Suprapubic skin (tissue), 3 donors: ENCODE measurements around the gene FBXO30.

Experiments
- CTCF ChIP-seq, 2 donors: fragments of 200-600 bp in 1 of 2; fragments of 450-650 bp in 1 of 2; sonication (generic) in 1 of 2; IDR thresholded peaks; one replicate each; pipeline ENCODE4 v1.5.1; 2016 to 2019; ENCODE audit warnings: antibody characterized with exemption in 2 of 2, mild to moderate bottlenecking in 1 of 2, moderate library complexity in 1 of 2
- EP300 ChIP-seq: sonication (generic); formaldehyde crosslinking; IDR thresholded peaks from one replicate; pipeline ENCODE4 v1.6.1; 2017; ENCODE audit warnings: antibody characterized with exemption
- POLR2A ChIP-seq, 2 donors: fragments of 450-650 bp; IDR thresholded peaks; one replicate each; pipeline ENCODE4 v1.6.1; 2017; ENCODE audit warnings: antibody characterized with exemption in 2 of 2, mild to moderate bottlenecking in 2 of 2, moderate library complexity in 2 of 2

- TF ChIP-seq POLR2A (IDR thresholded peaks at IDR 0.05) (no peak), CTCF (IDR thresholded peaks at IDR 0.05) (no peak), EP300 (no peak)
These were observed 49.5 kb upstream of the FBXO30 start for GRCh38 chr6:145863988-145864616.
